HepG2 (cell line): Measurements from ENCODE around the gene SLC22A31. TPM values are rescaled to one million over a fixed set of nuclear protein-coding genes. Genes with fewer than 3 reads are reported as not detected.
A peak's percentile ranks its signal among the peaks of the same experiment; 100 is the strongest.

Experiments used
- ATAC-seq: fragments of 200-7000 bp; cut with Tn5 transposase; 3 replicates; pipeline ENCODE4 v1.9.1; 2020; ENCODE audit warnings: mild to moderate bottlenecking, moderate library complexity
- BruUV-seq: library from RNA; stranded (reverse); fragments of 400-500 nt; replicated peaks from 2 replicates; lab custom pipeline; 2021; lab: Mats Ljungman, UMichigan
- CTCF ChIA-PET: fragments of 300-600 bp; formaldehyde crosslinking; extraction: SDS; loops from one replicate; lab custom pipeline; 2021; ENCODE audit warnings: low total read pairs, inconsistent platforms, low intra/inter-chr PET ratio; lab: Yijun Ruan, JAX
- POLR2A ChIA-PET: fragments of 350-600 bp; sonication (Branson Sonifier 250); formaldehyde crosslinking; loops from one replicate; lab custom pipeline; 2020; ENCODE audit warnings: antibody characterized with exemption, inconsistent platforms; lab: Yijun Ruan, JAX
- DNase-seq: peaks from one replicate; pipeline ENCODE4 v3.0.0-alpha.2; 2015; ENCODE audit warnings: low spot score
- FAIRE-seq: peaks from 3 replicates; lab custom pipeline; 2011; peaks lifted over from hg19 to GRCh38; lab: Jason Lieb, UNC
- H2AFZ ChIP-seq: one replicate; pipeline ENCODE4 v1.6.1; 2011; ENCODE audit warnings: low read length, inconsistent platforms
- H3K27ac ChIP-seq: fragments of 300-600 bp; 3 replicates; pipeline ENCODE4 v1.8.0; 2011; ENCODE audit warnings: mixed run types, mild to moderate bottlenecking, mixed read lengths, low read length, inconsistent platforms; ENCODE audit not compliant: insufficient read depth; ENCODE audit errors: extremely low read length
- H3K27me3 ChIP-seq, 2 experiments: fragments of 200-600 bp in 1 of 2; 2 replicates in 1 of 2; 3 replicates in 1 of 2; pipeline versions ENCODE4 v1.6.0 to v1.8.0; 2011; ENCODE audit warnings: low read length in 2 of 2, mild to moderate bottlenecking in 2 of 2, moderate library complexity in 2 of 2, inconsistent platforms in 1 of 2; ENCODE audit not compliant: insufficient read depth in 2 of 2, control insufficient read depth in 1 of 2
- H3K36me3 ChIP-seq, 2 experiments: fragments of 200-600 bp in 1 of 2; replicated peaks in 1 of 2; 2 replicates in 1 of 2; 3 replicates in 1 of 2; pipeline versions ENCODE4 v1.5.1 to v1.8.0; 2011; ENCODE audit warnings: low read length in 2 of 2, inconsistent platforms in 1 of 2; ENCODE audit not compliant: insufficient read depth in 2 of 2, control insufficient read depth in 1 of 2
- H3K4me1 ChIP-seq: 2 replicates; pipeline ENCODE4 v1.5.1; 2012; ENCODE audit warnings: low read length, inconsistent platforms; ENCODE audit not compliant: insufficient read depth
- H3K4me2 ChIP-seq: 2 replicates; pipeline ENCODE4 v1.6.0; 2011; ENCODE audit warnings: low read depth, low read length, inconsistent platforms
- H3K4me3 ChIP-seq, 3 experiments: fragments of 200-600 bp in 1 of 3; sonication (generic), shearing (Covaris generic) in 1 of 3; replicated peaks in 1 of 3; 2 replicates each; pipeline ENCODE4 v1.5.1; 2011 to 2016; ENCODE audit warnings: low read length in 3 of 3, inconsistent platforms in 2 of 3, low read depth in 2 of 3, mild to moderate bottlenecking in 2 of 3, control low read depth in 1 of 3, mixed read lengths in 1 of 3; ENCODE audit not compliant: insufficient read depth in 1 of 3
- H3K79me2 ChIP-seq: one replicate; pipeline ENCODE4 v1.6.1; 2011; ENCODE audit warnings: low read length, inconsistent platforms; ENCODE audit not compliant: insufficient read depth
- H3K9ac ChIP-seq: 2 replicates; pipeline ENCODE4 v1.6.0; 2011; ENCODE audit warnings: mild to moderate bottlenecking, low read depth, low read length, inconsistent platforms; ENCODE audit not compliant: insufficient read depth
- H3K9me3 ChIP-seq: 2 replicates; pipeline ENCODE4 v1.5.1; 2012; ENCODE audit warnings: mild to moderate bottlenecking, low read length
- H4K20me1 ChIP-seq: 2 replicates; pipeline ENCODE4 v1.6.0; 2011; ENCODE audit warnings: inconsistent platforms, mild to moderate bottlenecking, low read length, moderate library complexity; ENCODE audit not compliant: insufficient read depth
- AKAP8 ChIP-seq: sonication (generic); formaldehyde crosslinking; IDR thresholded peaks from 2 replicates; pipeline ENCODE4 v1.5.1; 2020; ENCODE audit warnings: mild to moderate bottlenecking, missing genetic modification reagents
- HDAC6 ChIP-seq: fragments of 200-600 bp; sonication (generic); IDR thresholded peaks from 2 replicates; pipeline ENCODE4 v1.7.0; 2017; ENCODE audit warnings: mild to moderate bottlenecking, antibody characterized with exemption, low read length, low read depth
- HMGA1 ChIP-seq: sonication (generic); formaldehyde crosslinking; conservative IDR thresholded peaks from 2 replicates; pipeline ENCODE4 v1.4.0; 2020; ENCODE audit warnings: missing genetic modification reagents
- KDM5B ChIP-seq: sonication (generic); formaldehyde crosslinking; IDR thresholded peaks from 2 replicates; pipeline ENCODE4 v1.4.0; 2020; ENCODE audit warnings: missing genetic modification reagents, mild to moderate bottlenecking, borderline replicate concordance
- MXD4 ChIP-seq: IDR thresholded peaks from 2 replicates; pipeline ENCODE4 v1.6.1; 2016; ENCODE audit warnings: mild to moderate bottlenecking, missing biosample characterization, missing genetic modification reagents
- NFYB ChIP-seq: sonication (generic); formaldehyde crosslinking; IDR thresholded peaks from 2 replicates; pipeline ENCODE4 v1.4.0; 2020; ENCODE audit warnings: missing genetic modification reagents
- ZKSCAN8 ChIP-seq: IDR thresholded peaks from 2 replicates; pipeline ENCODE4 v1.6.1; 2016; ENCODE audit warnings: borderline replicate concordance, missing genetic modification reagents, missing compliant biosample characterization
- ZNF207 ChIP-seq: fragments of 450-650 bp; IDR thresholded peaks from 2 replicates; pipeline ENCODE4 v1.6.1; 2016; ENCODE audit warnings: antibody characterized with exemption, borderline replicate concordance
- ZNF225 ChIP-seq: sonication (generic); formaldehyde crosslinking; IDR thresholded peaks from 2 replicates; pipeline ENCODE4 v1.4.0; 2020; ENCODE audit warnings: mild to moderate bottlenecking, missing genetic modification reagents
- ZNF891 ChIP-seq: sonication (generic); formaldehyde crosslinking; IDR thresholded peaks from 2 replicates; pipeline ENCODE4 v1.5.0; 2020; ENCODE audit warnings: mild to moderate bottlenecking, missing genetic modification reagents
- WGBS: methylation state at CpG from one replicate; pipeline ENCODE4 v1.1.6; 2017; ENCODE audit warnings: low lambda C conversion rate; 5-methylcytosine and 5-hydroxymethylcytosine counted together
- in situ Hi-C: cut with HindIII; loops from 2 replicates; pipeline ENCODE4 v1.10.0; 2017; ENCODE audit warnings: low pct_unique_long_range_greater_than_20kb; ENCODE audit not compliant: extremely low pct_ligation_motif_present
- intact Hi-C: fragments of 100-400 bp; cut with micrococcal nuclease; formaldehyde crosslinking; loops from one replicate; pipeline ENCODE4 v1.10.0; 2022; ENCODE audit not compliant: unreplicated experiment
- polyA plus RNA-seq, 8 experiments: library from polyadenylated mRNA; depleted of rRNA in 3 of 8; stranded (reverse) in 7 of 8; unstranded in 1 of 8; fragments of >200 nt; fragmentation: Illumina TruSeq in 4 of 8; extraction: Trizol in 4 of 8; gene quantifications; 2 replicates each; pipeline versions ENCODE4 v1.2.1 to v1.2.3, GENCODE V29; 2011 to 2016; ENCODE audit warnings: low read depth in 4 of 8, missing spikeins in 1 of 8, mixed read lengths in 1 of 8; ENCODE audit not compliant: insufficient read depth in 1 of 8
- total RNA-seq, 5 experiments: library from RNA; depleted of rRNA; stranded (reverse); fragments of >200 nt; fragmentation: Illumina TruSeq; extraction: Trizol; gene quantifications; 2 replicates each; pipeline ENCODE4 v1.2.3, GENCODE V29; 2016; ENCODE audit warnings: low read depth in 1 of 5

Gene SLC22A31
- total and polyA plus RNA-seq, 2 of the 13 experiments (the other 11 are each of a cell fraction or from before 2014, with no cell fraction given) = 67.3 to 83.3 TPM

DNA sequence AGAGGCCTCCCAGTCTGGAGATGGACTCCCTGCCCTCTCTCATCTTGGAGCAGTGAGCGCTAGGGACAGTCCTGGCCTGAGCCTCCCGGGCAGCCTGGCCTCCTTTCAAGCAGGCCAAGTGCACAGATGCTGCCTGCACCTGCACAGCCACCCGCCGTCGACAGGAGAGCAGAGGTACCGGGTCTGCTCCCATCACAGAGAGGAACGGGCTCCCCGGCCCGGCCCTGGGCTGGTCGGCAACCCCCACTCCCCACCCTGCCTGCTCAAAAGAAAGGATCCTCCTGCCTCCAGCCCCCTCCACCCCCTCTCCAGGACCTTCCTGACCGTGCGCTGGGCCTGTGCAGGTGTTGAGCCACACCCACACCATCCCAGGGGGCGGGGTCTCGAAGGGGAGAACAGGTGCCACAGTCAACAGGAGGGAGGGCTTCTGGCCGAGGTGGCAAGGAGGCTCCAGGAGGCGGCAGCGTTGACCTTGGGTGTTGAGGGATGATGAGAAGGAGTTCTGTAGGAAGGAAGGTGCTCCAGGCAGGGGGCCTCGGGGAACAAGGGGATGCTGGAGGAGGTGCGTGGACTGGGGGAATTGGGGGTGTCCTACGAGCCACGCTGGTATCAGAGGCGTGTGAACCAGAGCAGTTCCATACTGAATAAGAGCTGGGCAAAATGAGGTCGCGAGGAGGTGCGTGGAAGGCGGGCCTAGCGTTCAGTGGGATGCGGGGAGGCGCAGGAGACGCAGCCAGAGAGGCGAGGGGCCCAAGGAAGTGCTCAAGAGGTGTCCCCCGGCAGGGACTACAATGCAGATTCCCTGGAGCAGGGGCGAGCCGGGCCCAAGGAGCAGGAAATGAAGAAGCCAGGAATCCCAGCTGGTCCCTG, 29.8 kb downstream of the SLC22A31 start (continued):
- peak; percentile 67; the same call in 1 of the 2 replicates for TF ChIP-seq ZNF225 (CRISPR knock-in tag)
- 0 out of 2 replicates have a peak, but pooled peaks have one; percentile 21 for TF ChIP-seq ZNF891 (CRISPR knock-in tag)
- TF ChIP-seq AKAP8 = no peak
- TF ChIP-seq HMGA1 (CRISPR knock-in tag) = no peak
- TF ChIP-seq NFYB (CRISPR knock-in tag) = no peak
- TF ChIP-seq MXD4 (CRISPR knock-in tag) = peak; percentile 5; the same call in 1 of the 2 replicates
- no peak for TF ChIP-seq KDM5B (CRISPR knock-in tag)
- no peak for TF ChIP-seq ZNF207

DNA sequence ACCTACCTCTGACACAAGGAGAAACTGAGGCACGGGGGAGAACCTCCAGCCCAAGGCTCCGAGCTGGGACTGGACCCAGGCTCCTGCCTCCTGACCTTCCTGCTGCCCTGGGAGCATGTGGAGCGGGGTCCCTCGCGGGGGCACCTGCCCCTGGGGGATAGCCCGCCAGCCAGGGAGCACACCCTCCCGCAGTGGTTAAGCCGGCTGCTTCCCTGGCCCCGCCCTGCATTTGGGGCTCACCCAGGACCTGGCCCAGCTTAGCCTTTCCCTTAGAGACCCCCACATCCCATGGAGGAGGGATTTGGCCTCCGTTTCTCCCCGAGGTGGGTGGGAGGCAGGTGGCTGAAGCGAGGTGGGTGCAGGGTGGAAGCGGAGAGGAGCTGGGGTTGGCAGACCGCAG, 30.6 kb downstream of the SLC22A31 start:
- Histone ChIP-seq H3K9me3 (no peaks in the 10 kb centered on the region), H3K4me3 (no peak overlapping the region), H3K9ac (no peak overlapping the region), H2AFZ (no peak overlapping the region), H3K27me3 (peaks cover 45 to 81% of the 10 kb centered on the region in 2 experiments), H3K36me3 (no peaks in the 10 kb centered on the region), H3K4me2 (no peak overlapping the region), H3K79me2 (no peaks in the 10 kb centered on the region), H3K27ac (no peak overlapping the region), H4K20me1 (peaks cover 17% of the 10 kb centered on the region), H3K4me1 (peaks cover 54% of the 10 kb centered on the region)
- in situ Hi-C loops (loop anchor here (5.0 kb wide), 3 partner anchors 232 to 412 kb away; no protein-coding TSS in a partner anchor), intact Hi-C loops (loop anchor here (5.0 kb wide), 5 partner anchors 48 to 427 kb away; partner anchors contain the start of gene ZNF778)
- CTCF ChIA-PET = interaction anchor here (3.4 kb wide), 1 partner anchor 330 kb away, joined by 17 read pairs; no protein-coding TSS in a partner anchor
- POLR2A ChIA-PET = no interaction called here
- no peak for FAIRE-seq
- BruUV-seq = no TSS peak
- 53% methylated on average over 10 of the region's 14 CpGs for WGBS
- DNase-seq = no peak
- no peak for ATAC-seq
- TF ChIP-seq HDAC6 (no peak), ZKSCAN8 (CRISPR knock-in tag) (no peak)
- TF ChIP-seq, all 625 proteins: peak for 0
